HCT116 (cell line): ENCODE results near the gene ZBED6. TPM values are rescaled to one million over a fixed set of nuclear protein-coding genes. Genes with fewer than 3 reads are reported as not detected.

Experiments
- ATAC-seq: fragments of 200-7000 bp; cut with Tn5 transposase; 2 replicates; pipeline ENCODE4 v1.9.1; 2020; ENCODE audit warnings: mild to moderate bottlenecking, moderate library complexity
- BruUV-seq: library from RNA; stranded (reverse); fragments of 400-500 nt; replicated peaks from 2 replicates; lab custom pipeline; 2021; lab: Mats Ljungman, UMichigan
- CTCF ChIA-PET: fragments of 300-600 bp; sonication (Branson Sonifier 250); formaldehyde crosslinking; loops from one replicate; lab custom pipeline; 2021; ENCODE audit warnings: antibody characterized with exemption; lab: Charles Lee
- POLR2A ChIA-PET: fragments of 300-600, 350-600 bp; sonication (Branson Sonifier 250); formaldehyde crosslinking; loops from one replicate; lab custom pipeline; 2021; ENCODE audit warnings: antibody characterized with exemption; lab: Charles Lee
- RAD21 ChIA-PET, 2 experiments: fragments of 300-600 bp; sonication (Branson Sonifier 250); formaldehyde crosslinking; loops; one replicate each; lab custom pipeline; 2023; ENCODE audit warnings: low total read pairs in 2 of 2; ENCODE audit not compliant: uncharacterized antibody in 2 of 2, unreplicated experiment in 2 of 2, low non-redundant PET in 1 of 2; lab: Charles Lee
- DNase-seq: peaks from one replicate; pipeline ENCODE4 v3.0.0-alpha.2; 2010; ENCODE audit warnings: low read depth, low spot score
- H2AFZ ChIP-seq: fragments of 200-600 bp; shearing (Covaris generic), sonication (generic); 2 replicates; pipeline ENCODE4 v1.6.1; 2017; ENCODE audit warnings: low read depth, mixed run types, mixed read lengths, antibody characterized with exemption, low read length; ENCODE audit not compliant: poor library complexity, severe bottlenecking
- H3K27ac ChIP-seq: 2 replicates; pipeline ENCODE4 v1.5.1; 2012; ENCODE audit warnings: low read depth, low read length
- H3K27me3 ChIP-seq: fragments of 200-600 bp; sonication (generic); 2 replicates; pipeline ENCODE4 v1.6.1; 2016; ENCODE audit warnings: mixed run types, low read length, mixed read lengths; ENCODE audit not compliant: insufficient read depth
- H3K36me3 ChIP-seq, 2 experiments: fragments of 200-500 bp in 1 of 2; fragments of 200-600 bp in 1 of 2; sonication (Bioruptor generic) in 1 of 2; sonication (generic) in 1 of 2; 2 replicates each; pipeline versions ENCODE4 v1.5.1 to v1.6.1; 2014 to 2016; ENCODE audit warnings: low read length in 2 of 2, inconsistent platforms in 1 of 2, mixed read lengths in 1 of 2, mixed run types in 1 of 2; ENCODE audit not compliant: insufficient read depth in 2 of 2, control insufficient read depth in 1 of 2
- H3K4me1 ChIP-seq, 2 experiments: fragments of 200-600 bp in 1 of 2; sonication (generic) in 1 of 2; 2 replicates each; pipeline versions ENCODE4 v1.5.1 to v1.6.1; 2012 to 2017; ENCODE audit warnings: low read length in 2 of 2, inconsistent platforms in 1 of 2, mild to moderate bottlenecking in 1 of 2, mixed read lengths in 1 of 2, mixed run types in 1 of 2, moderate library complexity in 1 of 2; ENCODE audit not compliant: insufficient read depth in 2 of 2, control insufficient read depth in 1 of 2
- H3K4me2 ChIP-seq: fragments of 200-600 bp; sonication (generic); 2 replicates; pipeline ENCODE4 v1.6.1; 2017; ENCODE audit warnings: mixed run types, low read length, mixed read lengths
- H3K4me3 ChIP-seq, 2 experiments: fragments of 200-600 bp in 1 of 2; sonication (generic) in 1 of 2; replicated peaks in 1 of 2; 2 replicates each; pipeline ENCODE4 v1.5.1; 2011 to 2016; ENCODE audit warnings: low read length in 2 of 2, control low read depth in 1 of 2, low read depth in 1 of 2, mild to moderate bottlenecking in 1 of 2, mixed read lengths in 1 of 2, mixed run types in 1 of 2
- H3K79me2 ChIP-seq: fragments of 200-600 bp; sonication (generic); 2 replicates; pipeline ENCODE4 v1.6.1; 2017; ENCODE audit warnings: mild to moderate bottlenecking, mixed run types, low read length, moderate library complexity, mixed read lengths; ENCODE audit not compliant: insufficient read depth
- H3K9ac ChIP-seq: fragments of 200-600 bp; sonication (generic); 2 replicates; pipeline ENCODE4 v1.6.1; 2016; ENCODE audit warnings: low read length, mixed read lengths
- H3K9me2 ChIP-seq: fragments of 200-600 bp; sonication (generic), shearing (Covaris generic); 2 replicates; pipeline ENCODE4 v1.6.1; 2017; ENCODE audit warnings: mixed run types, mild to moderate bottlenecking, moderate library complexity; ENCODE audit not compliant: insufficient read depth
- H3K9me3 ChIP-seq, 2 experiments: fragments of 200-500 bp in 1 of 2; fragments of 200-600 bp in 1 of 2; sonication (Bioruptor generic) in 1 of 2; sonication (generic) in 1 of 2; 2 replicates each; pipeline ENCODE4 v1.6.1; 2014 to 2017; ENCODE audit warnings: low read length in 2 of 2, mixed read lengths in 2 of 2, inconsistent platforms in 1 of 2, low read depth in 1 of 2, mild to moderate bottlenecking in 1 of 2, mixed run types in 1 of 2, moderate library complexity in 1 of 2; ENCODE audit not compliant: control insufficient read depth in 1 of 2, insufficient read depth in 1 of 2
- H4K20me1 ChIP-seq: fragments of 200-600 bp; sonication (generic), shearing (Covaris generic); 2 replicates; pipeline ENCODE4 v1.6.1; 2017; ENCODE audit warnings: mixed run types, mild to moderate bottlenecking, moderate library complexity; ENCODE audit not compliant: insufficient read depth
- CEBPB ChIP-seq: IDR thresholded peaks from 2 replicates; pipeline ENCODE4 v1.6.1; 2012; ENCODE audit warnings: low read depth
- ELF1 ChIP-seq: IDR thresholded peaks from 2 replicates; pipeline ENCODE4 v1.6.1; 2012; ENCODE audit warnings: low read depth, borderline replicate concordance
- EZH2 ChIP-seq: fragments of 200-600 bp; sonication (generic); IDR thresholded peaks from 2 replicates; pipeline ENCODE4 v1.6.1; 2017; ENCODE audit warnings: antibody characterized with exemption, mixed run types
- FOSL1 ChIP-seq: IDR thresholded peaks from 2 replicates; pipeline ENCODE4 v1.6.1; 2012; ENCODE audit warnings: low read depth
- JUND ChIP-seq: IDR thresholded peaks from 2 replicates; pipeline ENCODE4 v1.6.1; 2012
- POLR2A ChIP-seq: IDR thresholded peaks from 2 replicates; pipeline ENCODE4 v1.7.0; 2011; ENCODE audit warnings: borderline replicate concordance; ENCODE audit not compliant: insufficient read depth, insufficient read length; ENCODE audit errors: extremely low read depth
- SIN3A ChIP-seq: IDR thresholded peaks from 2 replicates; pipeline ENCODE4 v1.6.1; 2012; ENCODE audit warnings: low read depth
- SP1 ChIP-seq: IDR thresholded peaks from 2 replicates; pipeline ENCODE4 v1.6.1; 2012; ENCODE audit warnings: low read depth
- SRF ChIP-seq: IDR thresholded peaks from 2 replicates; pipeline ENCODE4 v1.6.1; 2012; ENCODE audit warnings: low read depth
- TCF7L2 ChIP-seq: IDR thresholded peaks from 2 replicates; pipeline ENCODE4 v1.7.0; 2011; ENCODE audit warnings: borderline replicate concordance, inconsistent platforms; ENCODE audit not compliant: insufficient read depth, insufficient read length; ENCODE audit errors: extremely low read depth
- YY1 ChIP-seq: IDR thresholded peaks from 2 replicates; pipeline ENCODE4 v1.6.1; 2011; ENCODE audit warnings: low read length, low read depth, moderate library complexity, mild to moderate bottlenecking; ENCODE audit not compliant: insufficient replicate concordance; ENCODE audit errors: extremely low read depth
- ZFX ChIP-seq: fragments of 450-650 bp; IDR thresholded peaks from 2 replicates; pipeline ENCODE4 v1.6.1; 2017
- intact Hi-C: fragments of 100-400 bp; cut with micrococcal nuclease; formaldehyde crosslinking; loops from 2 replicates; pipeline ENCODE4 v1.10.0; 2022
- total RNA-seq: library from RNA; stranded (reverse); gene quantifications from one replicate; pipeline ENCODE4 v1.2.1, GENCODE V29; 2021; ENCODE audit not compliant: unreplicated experiment
- TF ChIP-seq, protein P1 (sequence below): IDR thresholded peaks from 2 replicates; pipeline ENCODE4 v1.6.1; 2012
- TF ChIP-seq, protein P2 (sequence below): IDR thresholded peaks from 2 replicates; pipeline ENCODE4 v1.6.1; 2012

The ZBED6 gene
- total RNA-seq, 1 experiment from 2014 or later, result 26.9 TPM

DNA sequence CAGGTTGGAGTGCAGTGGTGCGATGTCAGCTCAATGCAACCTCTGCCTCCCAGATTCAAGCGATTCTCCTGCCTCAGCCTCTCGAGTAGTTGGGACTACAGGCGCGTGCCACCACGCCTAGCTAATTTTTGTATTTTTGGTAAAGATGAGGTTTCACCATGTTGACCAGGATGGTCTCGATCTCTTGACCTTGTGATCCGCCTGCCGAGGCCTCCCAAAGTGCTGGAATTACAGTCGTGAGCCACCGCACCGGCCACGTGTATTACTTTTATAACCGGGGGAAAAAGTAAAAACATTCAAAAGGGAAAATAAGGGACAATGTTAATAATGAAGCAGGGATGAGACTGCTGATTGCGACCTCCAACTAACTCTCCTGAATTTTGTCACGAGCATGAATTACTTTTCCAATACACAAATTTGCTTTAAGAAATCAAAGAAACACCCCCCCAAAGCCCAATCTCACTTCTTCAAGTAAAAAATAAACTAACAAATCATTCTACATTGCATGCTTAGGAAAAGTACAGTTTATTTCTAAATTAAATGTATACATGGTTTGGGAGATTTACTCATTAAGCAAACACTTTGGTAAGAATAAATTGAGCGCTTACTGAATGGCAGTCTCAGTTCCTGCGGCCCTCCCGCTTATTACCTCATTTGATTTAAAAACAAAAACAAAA is 521 bp upstream of the ZBED6 start:
- ATAC-seq (no peak), DNase-seq (no peak)
- H3K79me2 ChIP-seq, result peaks cover 40% of the 10 kb centered on the region
- no peaks in the 10 kb centered on the region for H3K9me2 ChIP-seq
- peaks cover 14% of the 10 kb centered on the region; the same call in 1 of the 2 replicates for H4K20me1 ChIP-seq
- intact Hi-C loops, result no loop called here
- H3K9ac ChIP-seq, result peak overlapping the region; percentile 89
- peak overlapping the region; percentile 75 for H3K4me2 ChIP-seq
- H3K9me3 ChIP-seq, result no peaks in the 10 kb centered on the region
- TSS peak; percentile 92 for BruUV-seq
- RAD21 ChIA-PET, result no interaction called here
- TF ChIP-seq YY1 (no peak), JUND (no peak)
- peaks cover 6 to 27% of the 10 kb centered on the region in 2 experiments; a peak in 3 of 4 replicates for H3K36me3 ChIP-seq
- H2AFZ ChIP-seq, result peak overlapping the region; percentile 91
- H3K27ac ChIP-seq, result peak overlapping the region; percentile 84
- H3K27me3 ChIP-seq, result no peaks in the 10 kb centered on the region
- H3K4me1 ChIP-seq, result peaks cover 12 to 27% of the 10 kb centered on the region in 2 experiments
- POLR2A ChIA-PET, result no interaction called here
- CTCF ChIA-PET, result no interaction called here
- peak overlapping the region; percentile 82 to 95 for H3K4me3 ChIP-seq

DNA sequence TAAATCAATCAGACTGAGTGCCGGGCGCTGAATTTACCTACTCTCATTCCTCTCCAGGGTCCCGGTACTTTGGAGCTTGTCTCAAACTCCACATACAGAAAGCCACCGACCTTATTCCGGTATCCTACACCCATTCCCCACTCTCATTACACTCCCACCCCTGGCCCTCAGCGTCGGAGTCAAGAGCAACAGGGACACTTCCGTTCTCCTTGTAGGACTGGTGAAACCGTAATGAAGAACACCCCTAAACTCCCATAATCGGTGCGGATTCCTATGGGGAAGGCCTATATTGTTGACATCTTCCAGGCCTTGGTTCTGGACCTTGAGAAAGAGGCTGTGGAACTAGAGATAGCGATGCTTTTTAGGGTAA is 798 bp downstream of the ZBED6 start:
- TSS peak; percentile 50 for BruUV-seq
- Histone ChIP-seq H3K4me2 (peak overlapping the region; percentile 75), H3K9me3 (no peaks in the 10 kb centered on the region), H3K27ac (peak overlapping the region; percentile 84), H3K36me3 (peaks cover 6 to 27% of the 10 kb centered on the region in 2 experiments; a peak in 3 of 4 replicates), H3K9ac (peak overlapping the region; percentile 89), H3K79me2 (peaks cover 54% of the 10 kb centered on the region), H3K27me3 (no peaks in the 10 kb centered on the region), H3K4me1 (peaks cover 12 to 21% of the 10 kb centered on the region in 2 experiments), H3K9me2 (no peaks in the 10 kb centered on the region), H4K20me1 (peaks cover 14% of the 10 kb centered on the region; the same call in 1 of the 2 replicates), H2AFZ (no peak overlapping the region), H3K4me3 (peak overlapping the region; percentile 82 to 95)
- DNase-seq (no peak), ATAC-seq (peak; percentile 44)
- intact Hi-C loops, result no loop called here
- ChIA-PET RAD21 (no interaction called here), CTCF (no interaction called here), POLR2A (no interaction called here)
- TF ChIP-seq JUND (no peak), FOSL1 (no peak), ELF1 (no peak), TCF7L2 (no peak), CEBPB (no peak), POLR2A (no peak), EZH2 (no peak), SIN3A (no peak), YY1 (no peak), ZFX (no peak), SRF (no peak), SP1 (no peak)
- TF ChIP-seq, protein P1, sequence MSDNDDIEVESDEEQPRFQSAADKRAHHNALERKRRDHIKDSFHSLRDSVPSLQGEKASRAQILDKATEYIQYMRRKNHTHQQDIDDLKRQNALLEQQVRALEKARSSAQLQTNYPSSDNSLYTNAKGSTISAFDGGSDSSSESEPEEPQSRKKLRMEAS, result no peak
- TF ChIP-seq, protein P2, sequence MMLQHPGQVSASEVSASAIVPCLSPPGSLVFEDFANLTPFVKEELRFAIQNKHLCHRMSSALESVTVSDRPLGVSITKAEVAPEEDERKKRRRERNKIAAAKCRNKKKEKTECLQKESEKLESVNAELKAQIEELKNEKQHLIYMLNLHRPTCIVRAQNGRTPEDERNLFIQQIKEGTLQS, result no peak
